Measurements from ENCODE around the gene SEPTIN12. TPM values are rescaled to one million over a fixed set of nuclear protein-coding genes. Genes with fewer than 3 reads are reported as not detected.

SEPTIN12 gene, protein sequence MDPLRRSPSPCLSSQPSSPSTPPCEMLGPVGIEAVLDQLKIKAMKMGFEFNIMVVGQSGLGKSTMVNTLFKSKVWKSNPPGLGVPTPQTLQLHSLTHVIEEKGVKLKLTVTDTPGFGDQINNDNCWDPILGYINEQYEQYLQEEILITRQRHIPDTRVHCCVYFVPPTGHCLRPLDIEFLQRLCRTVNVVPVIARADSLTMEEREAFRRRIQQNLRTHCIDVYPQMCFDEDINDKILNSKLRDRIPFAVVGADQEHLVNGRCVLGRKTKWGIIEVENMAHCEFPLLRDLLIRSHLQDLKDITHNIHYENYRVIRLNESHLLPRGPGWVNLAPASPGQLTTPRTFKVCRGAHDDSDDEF
- total RNA-seq (2014; rRNA removed; shearing (Covaris generic); ENCODE audit: low replicate concordance) = not detected in 2 replicates

GRCh38 chr16:4787627-4788482 lies at the start of gene SEPTIN12:
Gene SEPTIN12 (minus strand): TSS chr16:4788345. CDS start chr16:4787645, 700 bp downstream.
- no peaks in the 10 kb centered on the region for H4K20me1 ChIP-seq (ENCODE audit: insufficient read depth, low read depth, low read length)
- no peaks in the 10 kb centered on the region for H3K9me2 ChIP-seq (replicated peaks; ENCODE audit: insufficient read depth, low read length)
- H3K9ac ChIP-seq (ENCODE audit: low read length) = no peak within 1 kb of the TSS
- no peaks in the 10 kb centered on the region for H3K9me3 ChIP-seq (ENCODE audit: low read length)
- no peaks in the 10 kb centered on the region for H3K36me3 ChIP-seq (ENCODE audit: insufficient read depth, low read length)
- no peak for DNase-seq
- no peak within 1 kb of the TSS for H2AFZ ChIP-seq (ENCODE audit: low read length)
- no peaks in the 10 kb centered on the region for H3K27me3 ChIP-seq (ENCODE audit: low read length)
- H3K27ac ChIP-seq (ENCODE audit: low read length) = no peak within 1 kb of the TSS
- no peak within 1 kb of the TSS for H3K4me2 ChIP-seq (ENCODE audit: low read depth, low read length, poor library complexity, severe bottlenecking)
- no peaks in the 10 kb centered on the region for H3K79me2 ChIP-seq (ENCODE audit: low read length)
- no peaks in the 10 kb centered on the region for H3K4me1 ChIP-seq (ENCODE audit: low read length)
- H3K4me3 ChIP-seq (ENCODE audit: low read length) = no peak within 1 kb of the TSS

- H2AFZ ChIP-seq (ENCODE audit: low read length) = no peak overlapping the region
- H3K4me3 ChIP-seq (ENCODE audit: low read length) = no peak overlapping the region
- H3K4me1 ChIP-seq (ENCODE audit: low read length) = no peaks in the 10 kb centered on the region
- 0 out of 2 replicates have a peak, but pooled peaks cover 6% of the 10 kb centered on the region for H4K20me1 ChIP-seq (ENCODE audit: insufficient read depth, low read depth, low read length)
- DNase-seq = no peak
- H3K9me2 ChIP-seq (replicated peaks; ENCODE audit: insufficient read depth, low read length) = no peaks in the 10 kb centered on the region
- H3K27me3 ChIP-seq (ENCODE audit: low read length) = no peaks in the 10 kb centered on the region
- H3K4me2 ChIP-seq (ENCODE audit: low read depth, low read length, poor library complexity, severe bottlenecking) = no peak overlapping the region
- H3K79me2 ChIP-seq (ENCODE audit: low read length) = peaks cover 35% of the 10 kb centered on the region
- H3K36me3 ChIP-seq (ENCODE audit: insufficient read depth, low read length) = peaks cover 59% of the 10 kb centered on the region
- H3K9ac ChIP-seq (ENCODE audit: low read length) = no peak overlapping the region
- no peaks in the 10 kb centered on the region for H3K9me3 ChIP-seq (ENCODE audit: low read length)
- H3K27ac ChIP-seq (ENCODE audit: low read length) = no peak overlapping the region
Measured at GRCh38 chr16:4836727-4837126, 48.6 kb upstream of the SEPTIN12 start.

- no peak for DNase-seq
- Histone ChIP-seq H4K20me1 (ENCODE audit: insufficient read depth, low read depth, low read length) (0 out of 2 replicates have a peak, but pooled peaks cover 6% of the 10 kb centered on the region), H3K9me2 (replicated peaks; ENCODE audit: insufficient read depth, low read length) (no peaks in the 10 kb centered on the region), H3K27ac (ENCODE audit: low read length) (no peak overlapping the region), H2AFZ (ENCODE audit: low read length) (no peak overlapping the region), H3K36me3 (ENCODE audit: insufficient read depth, low read length) (peaks cover 52% of the 10 kb centered on the region), H3K4me3 (ENCODE audit: low read length) (no peak overlapping the region), H3K4me1 (ENCODE audit: low read length) (no peaks in the 10 kb centered on the region), H3K79me2 (ENCODE audit: low read length) (peaks cover 30% of the 10 kb centered on the region), H3K4me2 (ENCODE audit: low read depth, low read length, poor library complexity, severe bottlenecking) (no peak overlapping the region), H3K9me3 (ENCODE audit: low read length) (no peaks in the 10 kb centered on the region), H3K27me3 (ENCODE audit: low read length) (no peaks in the 10 kb centered on the region), H3K9ac (ENCODE audit: low read length) (no peak overlapping the region)
Measured at GRCh38 chr16:4833584-4833983, 45.4 kb upstream of the SEPTIN12 start.

GRCh38 chr16:4832698-4833343 lies 44.7 kb upstream of the SEPTIN12 start:
- Histone ChIP-seq H3K36me3 (ENCODE audit: insufficient read depth, low read length) (peaks cover 55% of the 10 kb centered on the region), H3K9me2 (replicated peaks; ENCODE audit: insufficient read depth, low read length) (no peaks in the 10 kb centered on the region), H3K4me1 (ENCODE audit: low read length) (no peaks in the 10 kb centered on the region), H3K4me2 (ENCODE audit: low read depth, low read length, poor library complexity, severe bottlenecking) (no peak overlapping the region), H3K79me2 (ENCODE audit: low read length) (peaks cover 30% of the 10 kb centered on the region), H3K27ac (ENCODE audit: low read length) (no peak overlapping the region), H4K20me1 (ENCODE audit: insufficient read depth, low read depth, low read length) (0 out of 2 replicates have a peak, but pooled peaks cover 6% of the 10 kb centered on the region), H2AFZ (ENCODE audit: low read length) (no peak overlapping the region), H3K9ac (ENCODE audit: low read length) (no peak overlapping the region), H3K4me3 (ENCODE audit: low read length) (no peak overlapping the region), H3K27me3 (ENCODE audit: low read length) (no peaks in the 10 kb centered on the region), H3K9me3 (ENCODE audit: low read length) (no peaks in the 10 kb centered on the region)
- no peak for DNase-seq

GRCh38 chr16:4831616-4832015 lies 43.5 kb upstream of the SEPTIN12 start:
- no peak overlapping the region for H3K27ac ChIP-seq (ENCODE audit: low read length)
- H3K4me2 ChIP-seq (ENCODE audit: low read depth, low read length, poor library complexity, severe bottlenecking) = no peak overlapping the region
- H2AFZ ChIP-seq (ENCODE audit: low read length) = no peak overlapping the region
- no peaks in the 10 kb centered on the region for H3K9me2 ChIP-seq (replicated peaks; ENCODE audit: insufficient read depth, low read length)
- 0 out of 2 replicates have a peak, but pooled peaks cover 6% of the 10 kb centered on the region for H4K20me1 ChIP-seq (ENCODE audit: insufficient read depth, low read depth, low read length)
- no peaks in the 10 kb centered on the region for H3K9me3 ChIP-seq (ENCODE audit: low read length)
- H3K36me3 ChIP-seq (ENCODE audit: insufficient read depth, low read length) = peaks cover 50% of the 10 kb centered on the region
- H3K79me2 ChIP-seq (ENCODE audit: low read length) = peaks cover 26% of the 10 kb centered on the region
- no peaks in the 10 kb centered on the region for H3K27me3 ChIP-seq (ENCODE audit: low read length)
- no peak for DNase-seq
- H3K9ac ChIP-seq (ENCODE audit: low read length) = no peak overlapping the region
- no peaks in the 10 kb centered on the region for H3K4me1 ChIP-seq (ENCODE audit: low read length)
- H3K4me3 ChIP-seq (ENCODE audit: low read length) = no peak overlapping the region

GRCh38 chr16:4830408-4830807 lies 42.3 kb upstream of the SEPTIN12 start:
- peaks cover 19% of the 10 kb centered on the region for H3K79me2 ChIP-seq (ENCODE audit: low read length)
- no peak overlapping the region for H3K27ac ChIP-seq (ENCODE audit: low read length)
- H3K4me2 ChIP-seq (ENCODE audit: low read depth, low read length, poor library complexity, severe bottlenecking) = no peak overlapping the region
- H3K27me3 ChIP-seq (ENCODE audit: low read length) = no peaks in the 10 kb centered on the region
- no peaks in the 10 kb centered on the region for H3K9me3 ChIP-seq (ENCODE audit: low read length)
- H3K36me3 ChIP-seq (ENCODE audit: insufficient read depth, low read length) = peaks cover 47% of the 10 kb centered on the region
- H3K4me1 ChIP-seq (ENCODE audit: low read length) = no peaks in the 10 kb centered on the region
- DNase-seq = no peak
- no peak overlapping the region for H2AFZ ChIP-seq (ENCODE audit: low read length)
- no peak overlapping the region for H3K4me3 ChIP-seq (ENCODE audit: low read length)
- H3K9me2 ChIP-seq (replicated peaks; ENCODE audit: insufficient read depth, low read length) = no peaks in the 10 kb centered on the region
- H4K20me1 ChIP-seq (ENCODE audit: insufficient read depth, low read depth, low read length) = 0 out of 2 replicates have a peak, but pooled peaks cover 6% of the 10 kb centered on the region
- no peak overlapping the region for H3K9ac ChIP-seq (ENCODE audit: low read length)

- Histone ChIP-seq H3K9me3 (ENCODE audit: low read length) (no peaks in the 10 kb centered on the region), H3K79me2 (ENCODE audit: low read length) (peaks cover 5% of the 10 kb centered on the region), H3K27ac (ENCODE audit: low read length) (no peak overlapping the region), H3K36me3 (ENCODE audit: insufficient read depth, low read length) (peaks cover 42% of the 10 kb centered on the region), H3K27me3 (ENCODE audit: low read length) (no peaks in the 10 kb centered on the region), H4K20me1 (ENCODE audit: insufficient read depth, low read depth, low read length) (0 out of 2 replicates have a peak, but pooled peaks cover 6% of the 10 kb centered on the region), H3K9ac (ENCODE audit: low read length) (no peak overlapping the region), H3K4me2 (ENCODE audit: low read depth, low read length, poor library complexity, severe bottlenecking) (no peak overlapping the region), H2AFZ (ENCODE audit: low read length) (no peak overlapping the region), H3K9me2 (replicated peaks; ENCODE audit: insufficient read depth, low read length) (no peaks in the 10 kb centered on the region), H3K4me3 (ENCODE audit: low read length) (no peak overlapping the region), H3K4me1 (ENCODE audit: low read length) (no peaks in the 10 kb centered on the region)
- no peak for DNase-seq
Measured at GRCh38 chr16:4828567-4829321, 40.6 kb upstream of the SEPTIN12 start.
